ENCODE results near the gene MT1H.

MT1H gene

GRCh38 chr16:56691885-56692284 lies 22.3 kb downstream of the MT1H start:
- TF ChIP-seq CTCF (conservative IDR thresholded peaks at IDR 0.05; ENCODE audit: low read depth, low read length), result no peak
- peak; percentile 41 for DNase-seq (ENCODE audit: low read depth)
- no peak overlapping the region for H3K4me3 ChIP-seq (ENCODE audit: low read length)

- no peak for DNase-seq (ENCODE audit: low read depth)
- TF ChIP-seq CTCF (conservative IDR thresholded peaks at IDR 0.05; ENCODE audit: low read depth, low read length), result no peak
- H3K4me3 ChIP-seq (ENCODE audit: low read length), result no peak overlapping the region
Measured at GRCh38 chr16:56695246-56695645, 25.6 kb downstream of the MT1H start.

GRCh38 chr16:56697456-56698155 lies 28.0 kb downstream of the MT1H start:
- no peak overlapping the region for H3K4me3 ChIP-seq (ENCODE audit: low read length)
- no peak for DNase-seq (ENCODE audit: low read depth)
- TF ChIP-seq CTCF (conservative IDR thresholded peaks at IDR 0.05; ENCODE audit: low read depth, low read length), result no peak

GRCh38 chr16:56700195-56700594 lies 30.6 kb downstream of the MT1H start:
- DNase-seq (ENCODE audit: low read depth), result no peak
- H3K4me3 ChIP-seq (ENCODE audit: low read length), result no peak overlapping the region
- TF ChIP-seq CTCF (conservative IDR thresholded peaks at IDR 0.05; ENCODE audit: low read depth, low read length), result no peak

- no peak overlapping the region for H3K4me3 ChIP-seq (ENCODE audit: low read length)
- no peak for TF ChIP-seq CTCF (conservative IDR thresholded peaks at IDR 0.05; ENCODE audit: low read depth, low read length)
Measured at GRCh38 chr16:56700631-56701030, 31.0 kb downstream of the MT1H start.

GRCh38 chr16:56701534-56701933 lies 31.9 kb downstream of the MT1H start:
- TF ChIP-seq CTCF (conservative IDR thresholded peaks at IDR 0.05; ENCODE audit: low read depth, low read length), result no peak

More at GRCh38 chr16:56700631-56701030, 31.0 kb downstream of the MT1H start:
- no peak for DNase-seq (ENCODE audit: low read depth)

GRCh38 chr16:56702836-56703235 lies 33.2 kb downstream of the MT1H start:
- no peak for TF ChIP-seq CTCF (conservative IDR thresholded peaks at IDR 0.05; ENCODE audit: low read depth, low read length)
- no peak for DNase-seq (ENCODE audit: low read depth)
- H3K4me3 ChIP-seq (ENCODE audit: low read length), result no peak overlapping the region

More at GRCh38 chr16:56701534-56701933, 31.9 kb downstream of the MT1H start:
- no peak for DNase-seq (ENCODE audit: low read depth)
- H3K4me3 ChIP-seq (ENCODE audit: low read length), result no peak overlapping the region

Data from retinal pigment epithelial cell (primary cell).